HL-60 (cell line): ENCODE results near the gene SLC37A2.

ENCODE experiments used
- DNase-seq, 2 experiments: peaks; one replicate each; pipeline ENCODE4 v3.0.0-alpha.2; 2010 to 2020; ENCODE audit warnings: low read depth in 1 of 2, low spot score in 1 of 2
- H3K27ac ChIP-seq: fragments of 250-450 bp; sonication (Bioruptor Pico); replicated peaks from 2 replicates; pipeline ENCODE4 v1.5.1; 2020; ENCODE audit warnings: mild to moderate bottlenecking, moderate library complexity
- H3K27me3 ChIP-seq: fragments of 250-450 bp; sonication (Bioruptor Pico); 2 replicates; pipeline ENCODE4 v1.5.1; 2021; ENCODE audit warnings: mild to moderate bottlenecking, moderate library complexity; ENCODE audit not compliant: insufficient read depth, poor library complexity, severe bottlenecking
- H3K4me3 ChIP-seq: replicated peaks from 2 replicates; pipeline ENCODE4 v1.5.1; 2011; ENCODE audit warnings: mild to moderate bottlenecking, control low read depth, low read length; ENCODE audit not compliant: insufficient read depth
- GABPA ChIP-seq: IDR thresholded peaks from 2 replicates; pipeline ENCODE4 v1.6.1; 2012; ENCODE audit warnings: low read depth
- POLR2AphosphoS5 ChIP-seq: IDR thresholded peaks from 2 replicates; pipeline ENCODE4 v1.6.1; 2012; ENCODE audit warnings: low read depth
- SPI1 ChIP-seq: IDR thresholded peaks from 2 replicates; pipeline ENCODE4 v1.6.1; 2012; ENCODE audit warnings: low read depth, mild to moderate bottlenecking, borderline replicate concordance
- TF ChIP-seq, protein P1 (sequence below): IDR thresholded peaks from one replicate; pipeline ENCODE4 v1.5.1; 2011; ENCODE audit warnings: low read length, control low read depth, inconsistent platforms; ENCODE audit not compliant: insufficient read depth
- TF ChIP-seq, protein P2 (sequence below): IDR thresholded peaks from 2 replicates; pipeline ENCODE4 v1.6.1; 2012; ENCODE audit warnings: low read depth; ENCODE audit not compliant: insufficient replicate concordance

SLC37A2 gene

GRCh38 chr11:125076378-125076945 is 13.4 kb downstream of the SLC37A2 start:
- no peak overlapping the region for H3K4me3 ChIP-seq
- TF ChIP-seq SPI1, result no peak
- TF ChIP-seq, protein P1, sequence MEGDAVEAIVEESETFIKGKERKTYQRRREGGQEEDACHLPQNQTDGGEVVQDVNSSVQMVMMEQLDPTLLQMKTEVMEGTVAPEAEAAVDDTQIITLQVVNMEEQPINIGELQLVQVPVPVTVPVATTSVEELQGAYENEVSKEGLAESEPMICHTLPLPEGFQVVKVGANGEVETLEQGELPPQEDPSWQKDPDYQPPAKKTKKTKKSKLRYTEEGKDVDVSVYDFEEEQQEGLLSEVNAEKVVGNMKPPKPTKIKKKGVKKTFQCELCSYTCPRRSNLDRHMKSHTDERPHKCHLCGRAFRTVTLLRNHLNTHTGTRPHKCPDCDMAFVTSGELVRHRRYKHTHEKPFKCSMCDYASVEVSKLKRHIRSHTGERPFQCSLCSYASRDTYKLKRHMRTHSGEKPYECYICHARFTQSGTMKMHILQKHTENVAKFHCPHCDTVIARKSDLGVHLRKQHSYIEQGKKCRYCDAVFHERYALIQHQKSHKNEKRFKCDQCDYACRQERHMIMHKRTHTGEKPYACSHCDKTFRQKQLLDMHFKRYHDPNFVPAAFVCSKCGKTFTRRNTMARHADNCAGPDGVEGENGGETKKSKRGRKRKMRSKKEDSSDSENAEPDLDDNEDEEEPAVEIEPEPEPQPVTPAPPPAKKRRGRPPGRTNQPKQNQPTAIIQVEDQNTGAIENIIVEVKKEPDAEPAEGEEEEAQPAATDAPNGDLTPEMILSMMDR, result no peak
- no peak for TF ChIP-seq GABPA
- no peak for TF ChIP-seq POLR2AphosphoS5
- TF ChIP-seq, protein P2, sequence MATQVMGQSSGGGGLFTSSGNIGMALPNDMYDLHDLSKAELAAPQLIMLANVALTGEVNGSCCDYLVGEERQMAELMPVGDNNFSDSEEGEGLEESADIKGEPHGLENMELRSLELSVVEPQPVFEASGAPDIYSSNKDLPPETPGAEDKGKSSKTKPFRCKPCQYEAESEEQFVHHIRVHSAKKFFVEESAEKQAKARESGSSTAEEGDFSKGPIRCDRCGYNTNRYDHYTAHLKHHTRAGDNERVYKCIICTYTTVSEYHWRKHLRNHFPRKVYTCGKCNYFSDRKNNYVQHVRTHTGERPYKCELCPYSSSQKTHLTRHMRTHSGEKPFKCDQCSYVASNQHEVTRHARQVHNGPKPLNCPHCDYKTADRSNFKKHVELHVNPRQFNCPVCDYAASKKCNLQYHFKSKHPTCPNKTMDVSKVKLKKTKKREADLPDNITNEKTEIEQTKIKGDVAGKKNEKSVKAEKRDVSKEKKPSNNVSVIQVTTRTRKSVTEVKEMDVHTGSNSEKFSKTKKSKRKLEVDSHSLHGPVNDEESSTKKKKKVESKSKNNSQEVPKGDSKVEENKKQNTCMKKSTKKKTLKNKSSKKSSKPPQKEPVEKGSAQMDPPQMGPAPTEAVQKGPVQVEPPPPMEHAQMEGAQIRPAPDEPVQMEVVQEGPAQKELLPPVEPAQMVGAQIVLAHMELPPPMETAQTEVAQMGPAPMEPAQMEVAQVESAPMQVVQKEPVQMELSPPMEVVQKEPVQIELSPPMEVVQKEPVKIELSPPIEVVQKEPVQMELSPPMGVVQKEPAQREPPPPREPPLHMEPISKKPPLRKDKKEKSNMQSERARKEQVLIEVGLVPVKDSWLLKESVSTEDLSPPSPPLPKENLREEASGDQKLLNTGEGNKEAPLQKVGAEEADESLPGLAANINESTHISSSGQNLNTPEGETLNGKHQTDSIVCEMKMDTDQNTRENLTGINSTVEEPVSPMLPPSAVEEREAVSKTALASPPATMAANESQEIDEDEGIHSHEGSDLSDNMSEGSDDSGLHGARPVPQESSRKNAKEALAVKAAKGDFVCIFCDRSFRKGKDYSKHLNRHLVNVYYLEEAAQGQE, result no peak
- no peak for DNase-seq
- no peaks in the 10 kb centered on the region for H3K27me3 ChIP-seq
- H3K27ac ChIP-seq, result no peak overlapping the region

DNA sequence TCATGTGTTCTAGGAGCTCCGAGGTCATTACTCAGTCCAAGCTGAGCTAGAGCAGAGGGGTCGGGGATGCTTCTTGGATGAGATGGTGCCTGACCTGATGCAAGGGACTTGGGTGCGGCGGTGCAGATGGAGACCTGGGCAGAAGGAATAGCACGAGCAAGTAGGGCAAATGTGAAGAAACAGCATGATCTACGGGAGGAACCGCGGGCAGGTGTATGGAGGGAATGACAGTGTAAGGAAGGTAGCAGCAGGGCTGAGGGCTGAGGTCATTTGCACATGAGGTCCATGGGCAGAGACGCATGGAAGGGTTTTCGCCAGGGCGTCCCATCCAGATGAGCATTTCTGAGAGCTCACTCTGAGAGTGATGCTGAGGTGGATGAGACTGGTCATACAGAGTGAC is 14.9 kb downstream of the SLC37A2 start:
- TF ChIP-seq, protein P2, result no peak
- TF ChIP-seq SPI1 (no peak), POLR2AphosphoS5 (no peak), GABPA (no peak)
- TF ChIP-seq, protein P1, result no peak
- Histone ChIP-seq H3K27ac (no peak overlapping the region), H3K27me3 (no peaks in the 10 kb centered on the region), H3K4me3 (no peak overlapping the region)
- DNase-seq, result no peak

GRCh38 chr11:125078516-125079140 is 15.5 kb downstream of the SLC37A2 start:
- H3K27me3 ChIP-seq, result no peaks in the 10 kb centered on the region
- TF ChIP-seq, protein P2, result no peak
- TF ChIP-seq POLR2AphosphoS5 (no peak), GABPA (no peak)
- TF ChIP-seq, protein P1, result no peak
- H3K27ac ChIP-seq, result no peak overlapping the region
- DNase-seq, result no peak
- no peak overlapping the region for H3K4me3 ChIP-seq
